ENCODE data around the gene TMEM131L.
A peak's percentile ranks its signal among the peaks of the same experiment; 100 is the strongest.

TMEM131L gene

GRCh38 chr4:153486281-153487151 is 20.4 kb downstream of the TMEM131L start:
- H3K36me3 ChIP-seq (ENCODE audit: insufficient read depth, low read length), result peaks cover 46% of the 10 kb centered on the region
- H3K4me1 ChIP-seq (ENCODE audit: insufficient read depth, low read length, poor library complexity, severe bottlenecking), result peaks cover 17% of the 10 kb centered on the region

DNA sequence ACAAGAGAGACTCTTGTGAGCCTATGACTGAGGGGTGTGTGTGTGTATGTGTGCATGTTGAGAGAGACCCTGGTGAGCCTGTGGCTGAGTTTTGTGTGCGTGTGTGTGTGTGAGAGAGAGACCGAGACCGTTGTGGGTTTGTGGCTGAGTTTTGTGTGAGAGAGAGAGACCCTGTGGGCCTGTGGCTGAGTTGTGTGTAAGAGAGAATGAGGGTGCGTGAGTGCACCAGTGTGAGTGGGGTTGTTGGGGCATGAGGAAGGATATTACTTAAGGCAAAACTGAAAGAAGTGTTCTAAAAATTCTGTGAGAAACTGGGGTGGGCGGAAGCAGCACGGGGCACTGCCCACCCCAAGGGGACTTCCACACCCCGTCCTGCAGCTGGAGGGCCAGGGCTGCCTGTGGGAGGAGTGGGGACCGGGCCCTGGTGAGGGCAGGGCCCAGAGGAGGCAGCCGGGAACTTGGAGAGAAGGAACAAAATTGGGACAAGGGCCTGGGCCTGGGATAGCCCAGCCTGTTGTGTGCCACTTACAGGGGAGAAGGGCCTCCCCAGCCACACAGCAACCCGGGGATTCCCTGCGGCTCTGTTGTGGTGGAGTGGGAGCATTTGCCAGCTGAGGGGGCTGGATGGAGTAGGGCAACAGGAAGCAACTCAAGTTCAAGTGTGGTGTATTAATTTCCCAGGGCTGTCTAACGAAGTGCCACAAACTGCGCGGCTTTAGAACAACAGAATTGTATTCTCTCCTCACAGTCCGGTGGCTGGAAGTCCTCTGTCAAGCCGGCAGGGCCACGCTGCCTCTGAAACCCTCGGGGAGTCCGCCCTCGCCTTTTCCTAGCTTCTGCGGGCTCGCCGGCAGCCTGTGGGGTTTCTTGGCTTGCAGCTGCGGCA is 22.1 kb downstream of the TMEM131L start:
- Histone ChIP-seq H3K79me2 (ENCODE audit: insufficient read depth, low read length) (peaks cover 93% of the 10 kb centered on the region), H2AFZ (ENCODE audit: low read length) (no peak overlapping the region), H3K9me3 (ENCODE audit: insufficient read depth, low read depth, low read length) (no peaks in the 10 kb centered on the region), H3K4me2 (ENCODE audit: low read depth, low read length, poor library complexity, severe bottlenecking) (peak overlapping the region; percentile 18), H3K9me2 (replicated peaks; ENCODE audit: low read depth, low read length) (no peaks in the 10 kb centered on the region), H3K4me1 (ENCODE audit: insufficient read depth, low read length, poor library complexity, severe bottlenecking) (peaks cover 17% of the 10 kb centered on the region), H3K9ac (ENCODE audit: low read depth, low read length, poor library complexity, severe bottlenecking) (no peak overlapping the region), H3F3A (ENCODE audit: low read depth) (no peaks in the 10 kb centered on the region), H3K4me3 (ENCODE audit: low read length, poor library complexity, severe bottlenecking) (no peak overlapping the region), H3K27me3 (ENCODE audit: insufficient read depth, low read length, poor library complexity, severe bottlenecking) (no peaks in the 10 kb centered on the region), H4K20me1 (ENCODE audit: insufficient read depth, low read length, poor library complexity, severe bottlenecking) (peaks cover 83% of the 10 kb centered on the region), H3K36me3 (ENCODE audit: insufficient read depth, low read length) (peaks cover 46% of the 10 kb centered on the region)
- no peak for TF ChIP-seq CTCF (conservative IDR thresholded peaks at IDR 0.05; ENCODE audit: low read length)
- no peak for TF ChIP-seq EZH2phosphoT487 (IDR thresholded peaks at IDR 0.05; ENCODE audit: borderline replicate concordance)

More at GRCh38 chr4:153486281-153487151, 20.4 kb downstream of the TMEM131L start:
- Histone ChIP-seq H3K79me2 (ENCODE audit: insufficient read depth, low read length) (peaks cover 95% of the 10 kb centered on the region), H3K9me2 (replicated peaks; ENCODE audit: low read depth, low read length) (no peaks in the 10 kb centered on the region), H3K9me3 (ENCODE audit: insufficient read depth, low read depth, low read length) (no peaks in the 10 kb centered on the region), H3K4me3 (ENCODE audit: low read length, poor library complexity, severe bottlenecking) (no peak overlapping the region), H2AFZ (ENCODE audit: low read length) (no peak overlapping the region), H3K4me2 (ENCODE audit: low read depth, low read length, poor library complexity, severe bottlenecking) (no peak overlapping the region), H4K20me1 (ENCODE audit: insufficient read depth, low read length, poor library complexity, severe bottlenecking) (peaks cover 84% of the 10 kb centered on the region), H3K9ac (ENCODE audit: low read depth, low read length, poor library complexity, severe bottlenecking) (no peak overlapping the region), H3F3A (ENCODE audit: low read depth) (no peaks in the 10 kb centered on the region), H3K27me3 (ENCODE audit: insufficient read depth, low read length, poor library complexity, severe bottlenecking) (no peaks in the 10 kb centered on the region)
- TF ChIP-seq EZH2phosphoT487 (IDR thresholded peaks at IDR 0.05; ENCODE audit: borderline replicate concordance), result no peak
- TF ChIP-seq CTCF (conservative IDR thresholded peaks at IDR 0.05; ENCODE audit: low read length), result no peak

DNA sequence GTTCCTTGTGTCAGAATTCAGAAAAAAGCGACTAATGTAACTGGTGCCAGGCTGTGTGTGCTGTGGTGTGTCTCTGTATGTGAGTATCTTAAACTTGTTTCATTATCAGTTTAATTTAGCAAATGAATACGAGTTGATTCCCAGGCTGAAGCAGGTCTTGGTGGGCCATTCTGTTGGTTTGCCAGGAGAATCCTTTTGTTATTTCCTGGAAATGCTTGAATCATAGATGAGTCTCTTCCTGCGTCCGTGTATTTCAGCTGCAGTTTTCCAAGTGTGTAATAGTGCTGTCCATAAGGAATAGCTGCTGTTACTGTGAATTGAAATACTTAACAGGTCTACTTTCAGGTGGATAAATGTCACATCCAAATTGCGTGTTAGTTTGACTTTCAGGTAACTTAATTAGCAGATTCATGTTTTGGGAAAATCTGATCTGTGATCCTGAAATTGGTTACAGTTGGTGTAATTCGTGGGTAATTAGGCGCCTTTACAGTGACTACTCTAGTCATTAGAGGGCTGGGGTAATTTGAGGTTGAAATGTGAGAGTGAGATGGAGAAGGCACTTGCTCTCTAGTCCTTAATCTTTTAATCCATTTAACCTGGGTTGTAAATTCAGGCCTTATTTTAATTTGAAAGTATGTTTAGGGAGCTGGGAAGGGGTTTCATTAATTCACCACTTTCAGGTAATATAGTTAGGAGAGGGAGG is 23.8 kb downstream of the TMEM131L start:
- Histone ChIP-seq H3K9me2 (replicated peaks; ENCODE audit: low read depth, low read length) (no peaks in the 10 kb centered on the region), H3K9me3 (ENCODE audit: insufficient read depth, low read depth, low read length) (no peaks in the 10 kb centered on the region), H3K79me2 (ENCODE audit: insufficient read depth, low read length) (peaks cover 98% of the 10 kb centered on the region), H2AFZ (ENCODE audit: low read length) (no peak overlapping the region), H3K4me3 (ENCODE audit: low read length, poor library complexity, severe bottlenecking) (no peak overlapping the region), H4K20me1 (ENCODE audit: insufficient read depth, low read length, poor library complexity, severe bottlenecking) (peaks cover 92% of the 10 kb centered on the region), H3F3A (ENCODE audit: low read depth) (no peaks in the 10 kb centered on the region), H3K36me3 (ENCODE audit: insufficient read depth, low read length) (peaks cover 43% of the 10 kb centered on the region), H3K4me2 (ENCODE audit: low read depth, low read length, poor library complexity, severe bottlenecking) (no peak overlapping the region), H3K27me3 (ENCODE audit: insufficient read depth, low read length, poor library complexity, severe bottlenecking) (no peaks in the 10 kb centered on the region), H3K9ac (ENCODE audit: low read depth, low read length, poor library complexity, severe bottlenecking) (no peak overlapping the region), H3K4me1 (ENCODE audit: insufficient read depth, low read length, poor library complexity, severe bottlenecking) (peaks cover 17% of the 10 kb centered on the region)
- no peak for TF ChIP-seq CTCF (conservative IDR thresholded peaks at IDR 0.05; ENCODE audit: low read length)
- no peak for TF ChIP-seq EZH2phosphoT487 (IDR thresholded peaks at IDR 0.05; ENCODE audit: borderline replicate concordance)
